Measurements from ENCODE around the gene HNF1A.
A peak's percentile ranks its signal among the peaks of the same experiment; 100 is the strongest.
"Not testable (repeated sequence)": the region's sequence is repeated elsewhere in the genome, so short reads cannot be mapped to it uniquely, and the experiment has no call there.

The HNF1A gene

GRCh38 chr12:120978296-120979219, at the start of gene HNF1A:
Gene HNF1A, plus strand, starts transcription at chr12:120978543. Its CDS starts 226 bp downstream, at chr12:120978769.
- peak; percentile 67 for DNase-seq (ENCODE audit: low spot score)

GRCh38 chr12:120928864-120929652, 49.3 kb upstream of the HNF1A start:
- DNase-seq (ENCODE audit: low spot score), result no peak

- no peak for DNase-seq (ENCODE audit: low spot score)
Measured at GRCh38 chr12:120930032-120930431, 48.3 kb upstream of the HNF1A start.

GRCh38 chr12:120932058-120932457, 46.3 kb upstream of the HNF1A start:
- no peak for DNase-seq (ENCODE audit: low spot score)

GRCh38 chr12:120932956-120933526, 45.3 kb upstream of the HNF1A start:
- no peak for DNase-seq (ENCODE audit: low spot score)

GRCh38 chr12:120933786-120934185, 44.6 kb upstream of the HNF1A start:
- no peak for DNase-seq (ENCODE audit: low spot score)

- DNase-seq (ENCODE audit: low spot score), result no peak
Measured at GRCh38 chr12:120936197-120936596, 42.1 kb upstream of the HNF1A start.

- no peak for DNase-seq (ENCODE audit: low spot score)
Measured at GRCh38 chr12:120938496-120938895, 39.8 kb upstream of the HNF1A start.

GRCh38 chr12:120939523-120939922, 38.8 kb upstream of the HNF1A start:
- DNase-seq (ENCODE audit: low spot score), result no peak

- no peak for DNase-seq (ENCODE audit: low spot score)
Measured at GRCh38 chr12:120940006-120940405, 38.3 kb upstream of the HNF1A start.

- no peak for DNase-seq (ENCODE audit: low spot score)
Measured at GRCh38 chr12:120940799-120941198, 37.5 kb upstream of the HNF1A start.

- DNase-seq (ENCODE audit: low spot score), result no peak
Measured at GRCh38 chr12:120941412-120941811, 36.9 kb upstream of the HNF1A start.

- DNase-seq (ENCODE audit: low spot score), result no peak
Measured at GRCh38 chr12:120941846-120942405, 36.4 kb upstream of the HNF1A start.

GRCh38 chr12:120943482-120943881, 34.9 kb upstream of the HNF1A start:
- no peak for DNase-seq (ENCODE audit: low spot score)

GRCh38 chr12:120944645-120945217, 33.6 kb upstream of the HNF1A start:
- peak; percentile 66 for DNase-seq (ENCODE audit: low spot score)

- DNase-seq (ENCODE audit: low spot score), result not testable (repeated sequence)
Measured at GRCh38 chr12:120945516-120945915, 32.8 kb upstream of the HNF1A start.

GRCh38 chr12:120950260-120950799, 28.0 kb upstream of the HNF1A start:
- DNase-seq (ENCODE audit: low spot score), result not testable (repeated sequence)

- no peak for DNase-seq (ENCODE audit: low spot score)
Measured at GRCh38 chr12:120950807-120951206, 27.5 kb upstream of the HNF1A start.

- no peak for DNase-seq (ENCODE audit: low spot score)
Measured at GRCh38 chr12:120955232-120955631, 23.1 kb upstream of the HNF1A start.

- no peak for DNase-seq (ENCODE audit: low spot score)
Measured at GRCh38 chr12:120956579-120957300, 21.6 kb upstream of the HNF1A start.
